Measurements from ENCODE around the gene KRTAP12-3.

The KRTAP12-3 gene

DNA sequence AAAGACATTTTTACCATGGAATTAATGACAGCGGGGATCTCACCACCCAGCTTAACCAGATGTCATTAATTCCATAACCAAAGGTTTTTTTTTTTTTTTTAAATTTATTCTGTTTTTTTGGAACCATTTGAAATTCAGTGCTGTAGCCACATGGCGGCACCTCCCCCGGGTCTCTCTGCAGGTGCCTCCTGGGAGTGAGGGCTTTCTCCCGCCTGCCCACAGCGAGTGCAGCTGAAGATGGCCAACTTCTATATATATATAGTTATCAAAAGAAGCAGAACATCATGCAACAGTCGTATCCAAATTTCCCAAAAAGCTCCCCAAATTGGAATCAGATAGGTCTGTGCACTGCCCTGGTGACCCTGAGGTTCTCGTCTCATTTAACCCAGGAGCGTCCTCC lies 42.3 kb upstream of the KRTAP12-3 start:
- Histone ChIP-seq H3K79me2 (ENCODE audit: insufficient read depth, low read length) (no peaks in the 10 kb centered on the region), H3K36me3 (ENCODE audit: insufficient read depth, low read length) (no peaks in the 10 kb centered on the region), H3K9ac (ENCODE audit: low read length) (no peak overlapping the region), H3K9me3 (ENCODE audit: low read length) (0 out of 2 replicates have a peak, but pooled peaks cover 5% of the 10 kb centered on the region), H3K27ac (ENCODE audit: low read depth, low read length, poor library complexity, severe bottlenecking) (no peak overlapping the region), H3K4me3 (ENCODE audit: low read depth, low read length, poor library complexity, severe bottlenecking) (no peak overlapping the region), H3K9me2 (ENCODE audit: low read depth, low read length) (no peaks in the 10 kb centered on the region), H3K4me2 (ENCODE audit: low read length) (no peak overlapping the region), H3K4me1 (ENCODE audit: insufficient read depth, low read length, severe bottlenecking) (peaks cover 6% of the 10 kb centered on the region), H2AFZ (ENCODE audit: low read length) (no peak overlapping the region), H3K27me3 (ENCODE audit: insufficient read depth, low read length) (no peaks in the 10 kb centered on the region), H3F3A (ENCODE audit: insufficient read depth, low read length) (no peaks in the 10 kb centered on the region), H4K20me1 (ENCODE audit: insufficient read depth, low read length) (no peaks in the 10 kb centered on the region)
- TF ChIP-seq, protein P1, sequence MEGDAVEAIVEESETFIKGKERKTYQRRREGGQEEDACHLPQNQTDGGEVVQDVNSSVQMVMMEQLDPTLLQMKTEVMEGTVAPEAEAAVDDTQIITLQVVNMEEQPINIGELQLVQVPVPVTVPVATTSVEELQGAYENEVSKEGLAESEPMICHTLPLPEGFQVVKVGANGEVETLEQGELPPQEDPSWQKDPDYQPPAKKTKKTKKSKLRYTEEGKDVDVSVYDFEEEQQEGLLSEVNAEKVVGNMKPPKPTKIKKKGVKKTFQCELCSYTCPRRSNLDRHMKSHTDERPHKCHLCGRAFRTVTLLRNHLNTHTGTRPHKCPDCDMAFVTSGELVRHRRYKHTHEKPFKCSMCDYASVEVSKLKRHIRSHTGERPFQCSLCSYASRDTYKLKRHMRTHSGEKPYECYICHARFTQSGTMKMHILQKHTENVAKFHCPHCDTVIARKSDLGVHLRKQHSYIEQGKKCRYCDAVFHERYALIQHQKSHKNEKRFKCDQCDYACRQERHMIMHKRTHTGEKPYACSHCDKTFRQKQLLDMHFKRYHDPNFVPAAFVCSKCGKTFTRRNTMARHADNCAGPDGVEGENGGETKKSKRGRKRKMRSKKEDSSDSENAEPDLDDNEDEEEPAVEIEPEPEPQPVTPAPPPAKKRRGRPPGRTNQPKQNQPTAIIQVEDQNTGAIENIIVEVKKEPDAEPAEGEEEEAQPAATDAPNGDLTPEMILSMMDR (IDR thresholded peaks at IDR 0.05; ENCODE audit: low read length), result no peak
- TF ChIP-seq EZH2 (IDR thresholded peaks at IDR 0.05; ENCODE audit: borderline replicate concordance, low read length), result no peak

DNA sequence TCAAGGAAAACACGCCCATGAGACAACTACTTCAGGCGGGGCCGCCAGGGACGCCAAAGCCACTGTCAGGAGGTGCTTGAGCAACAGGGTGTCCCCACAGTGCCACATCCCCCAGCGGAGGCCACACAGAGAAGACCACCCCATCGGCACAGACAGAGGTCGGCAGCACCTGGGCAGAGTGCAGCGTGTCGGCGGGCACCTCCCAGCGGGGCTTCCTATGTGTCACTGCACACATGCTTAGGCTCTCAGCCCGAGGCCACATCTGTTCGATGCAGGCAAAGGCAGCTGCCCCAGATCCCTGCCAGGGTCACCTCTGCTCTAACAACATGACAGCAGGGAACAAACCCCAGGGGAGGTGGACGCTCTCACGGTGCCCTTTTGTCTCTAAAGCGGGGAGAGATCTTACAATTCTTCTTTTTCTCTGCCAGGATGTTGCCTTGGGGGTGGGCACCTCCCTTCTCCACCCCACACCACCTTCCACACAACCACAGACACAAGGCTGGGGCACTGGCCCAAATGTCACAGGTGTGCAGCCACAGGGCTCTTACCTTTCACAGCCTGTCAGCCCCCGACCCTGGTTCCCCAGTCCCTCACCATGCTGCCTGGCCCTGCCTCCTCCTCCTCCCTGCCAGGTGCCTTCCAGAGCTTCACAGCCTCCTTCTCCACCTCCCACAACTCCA lies 41.7 kb upstream of the KRTAP12-3 start:
- Histone ChIP-seq H2AFZ (ENCODE audit: low read length) (no peak overlapping the region), H3K9me2 (ENCODE audit: low read depth, low read length) (no peaks in the 10 kb centered on the region), H3K4me1 (ENCODE audit: insufficient read depth, low read length, severe bottlenecking) (peaks cover 6% of the 10 kb centered on the region), H3K9ac (ENCODE audit: low read length) (no peak overlapping the region), H3K9me3 (ENCODE audit: low read length) (0 out of 2 replicates have a peak, but pooled peaks cover 5% of the 10 kb centered on the region), H3K27ac (ENCODE audit: low read depth, low read length, poor library complexity, severe bottlenecking) (no peak overlapping the region), H3K79me2 (ENCODE audit: insufficient read depth, low read length) (no peaks in the 10 kb centered on the region), H3K4me3 (ENCODE audit: low read depth, low read length, poor library complexity, severe bottlenecking) (no peak overlapping the region), H3K27me3 (ENCODE audit: insufficient read depth, low read length) (no peaks in the 10 kb centered on the region; the same call in 1 of the 2 replicates), H3K4me2 (ENCODE audit: low read length) (no peak overlapping the region), H3F3A (ENCODE audit: insufficient read depth, low read length) (no peaks in the 10 kb centered on the region), H3K36me3 (ENCODE audit: insufficient read depth, low read length) (no peaks in the 10 kb centered on the region), H4K20me1 (ENCODE audit: insufficient read depth, low read length) (no peaks in the 10 kb centered on the region)
- TF ChIP-seq EZH2 (IDR thresholded peaks at IDR 0.05; ENCODE audit: borderline replicate concordance, low read length), result no peak
- TF ChIP-seq, protein P1 (IDR thresholded peaks at IDR 0.05; ENCODE audit: low read length), result no peak

DNA sequence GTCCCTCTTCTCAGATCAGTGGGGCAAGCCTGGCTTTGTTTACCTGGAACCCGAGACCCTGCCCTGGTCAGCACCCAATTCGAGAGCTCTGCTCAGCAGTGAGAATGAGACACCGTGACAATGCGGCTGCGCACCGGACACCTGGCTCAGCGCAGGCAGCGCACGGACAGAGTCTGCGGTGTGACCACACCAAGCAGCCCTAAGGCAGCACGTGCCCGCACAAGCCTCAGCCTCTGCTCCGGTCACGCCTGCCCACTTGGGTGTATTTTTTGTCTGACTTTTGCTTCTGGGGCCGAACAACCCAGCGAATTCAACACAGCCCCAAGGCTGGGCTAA lies 41.2 kb upstream of the KRTAP12-3 start:
- Histone ChIP-seq H3K4me2 (ENCODE audit: low read length) (no peak overlapping the region), H3K9me2 (ENCODE audit: low read depth, low read length) (no peaks in the 10 kb centered on the region), H3K27me3 (ENCODE audit: insufficient read depth, low read length) (no peaks in the 10 kb centered on the region; the same call in 1 of the 2 replicates), H3K79me2 (ENCODE audit: insufficient read depth, low read length) (no peaks in the 10 kb centered on the region), H4K20me1 (ENCODE audit: insufficient read depth, low read length) (no peaks in the 10 kb centered on the region), H2AFZ (ENCODE audit: low read length) (no peak overlapping the region), H3K36me3 (ENCODE audit: insufficient read depth, low read length) (no peaks in the 10 kb centered on the region), H3K27ac (ENCODE audit: low read depth, low read length, poor library complexity, severe bottlenecking) (no peak overlapping the region), H3K9ac (ENCODE audit: low read length) (no peak overlapping the region), H3F3A (ENCODE audit: insufficient read depth, low read length) (no peaks in the 10 kb centered on the region), H3K4me1 (ENCODE audit: insufficient read depth, low read length, severe bottlenecking) (peaks cover 6% of the 10 kb centered on the region), H3K9me3 (ENCODE audit: low read length) (0 out of 2 replicates have a peak, but pooled peaks cover 5% of the 10 kb centered on the region), H3K4me3 (ENCODE audit: low read depth, low read length, poor library complexity, severe bottlenecking) (no peak overlapping the region)
- TF ChIP-seq, protein P1 (IDR thresholded peaks at IDR 0.05; ENCODE audit: low read length), result no peak
- no peak for TF ChIP-seq EZH2 (IDR thresholded peaks at IDR 0.05; ENCODE audit: borderline replicate concordance, low read length)
